ENCODE data around the gene LBHD1.
A peak's percentile ranks its signal among the peaks of the same experiment; 100 is the strongest.
"Not testable (repeated sequence)": the region's sequence is repeated elsewhere in the genome, so short reads cannot be mapped to it uniquely, and the experiment has no call there.

The LBHD1 gene

GRCh38 chr11:62665075-62665598, 6.9 kb downstream of the LBHD1 start, which contains the start of the genes C11orf98 and CSKMT:
Gene C11orf98 (minus strand): TSS chr11:62665210. CDS start chr11:62665169, 41 bp downstream.
Gene CSKMT (plus strand): TSS chr11:62665312. CDS start chr11:62665880, 568 bp downstream.
- H3K4me3 Mint-ChIP-seq = peak within 1 kb of the TSS; percentile 96 to 99 (median 99)
- TF ChIP-seq CTCF (IDR thresholded peaks at IDR 0.05; ENCODE audit: unreplicated experiment in 3 of 3) = no peak
- peaks cover 17% of the 10 kb centered on the region for H3K36me3 Mint-ChIP-seq (ENCODE audit: low read depth)
- peak within 1 kb of the TSS; percentile 96 to 99 (median 99) for H3K27ac Mint-ChIP-seq
- H3K27me3 Mint-ChIP-seq (ENCODE audit: low read depth) = no peaks in the 10 kb centered on the region
- H3K9me3 Mint-ChIP-seq = no peaks in the 10 kb centered on the region
- H3K4me1 Mint-ChIP-seq = peaks cover 18% of the 10 kb centered on the region

- H3K4me3 Mint-ChIP-seq = peak overlapping the region; percentile 96 to 99 (median 99)
- no peaks in the 10 kb centered on the region for H3K9me3 Mint-ChIP-seq
- peaks cover 16% of the 10 kb centered on the region for H3K4me1 Mint-ChIP-seq
- H3K27me3 Mint-ChIP-seq (ENCODE audit: low read depth) = no peaks in the 10 kb centered on the region
- peak overlapping the region; percentile 96 to 99 (median 99) for H3K27ac Mint-ChIP-seq
- H3K36me3 Mint-ChIP-seq (ENCODE audit: low read depth) = peaks cover 17% of the 10 kb centered on the region
- TF ChIP-seq CTCF (IDR thresholded peaks at IDR 0.05; ENCODE audit: unreplicated experiment in 3 of 3) = no peak
These were observed 7.5 kb downstream of the LBHD1 start for GRCh38 chr11:62664405-62665074.

GRCh38 chr11:62656796-62657429, 15.2 kb downstream of the LBHD1 start:
- Mint-ChIP-seq H3K27ac (peak overlapping the region; percentile 76 to 81 (median 78)), H3K4me1 (peaks cover 17% of the 10 kb centered on the region), H3K36me3 (ENCODE audit: low read depth) (no peaks in the 10 kb centered on the region), H3K27me3 (ENCODE audit: low read depth) (no peaks in the 10 kb centered on the region), H3K9me3 (no peaks in the 10 kb centered on the region), H3K4me3 (peak overlapping the region; percentile 13 to 65 (median 31))
- no peak for TF ChIP-seq CTCF (IDR thresholded peaks at IDR 0.05; ENCODE audit: unreplicated experiment in 3 of 3)

GRCh38 chr11:62654297-62654696, 17.8 kb downstream of the LBHD1 start:
- TF ChIP-seq CTCF (IDR thresholded peaks at IDR 0.05; ENCODE audit: unreplicated experiment in 3 of 3) = no peak
- peaks cover 17% of the 10 kb centered on the region for H3K4me1 Mint-ChIP-seq
- H3K36me3 Mint-ChIP-seq (ENCODE audit: low read depth) = peaks cover 4% of the 10 kb centered on the region
- H3K27me3 Mint-ChIP-seq (ENCODE audit: low read depth) = no peaks in the 10 kb centered on the region
- H3K27ac Mint-ChIP-seq = peak overlapping the region; percentile 58 to 78 (median 59)
- no peaks in the 10 kb centered on the region for H3K9me3 Mint-ChIP-seq
- H3K4me3 Mint-ChIP-seq = peak overlapping the region; percentile 54 to 69 (median 59)

- no peak for TF ChIP-seq CTCF (IDR thresholded peaks at IDR 0.05; ENCODE audit: unreplicated experiment in 3 of 3)
- peak overlapping the region; percentile 98 to 99 (median 98) for H3K27ac Mint-ChIP-seq
- H3K4me1 Mint-ChIP-seq = peaks cover 17% of the 10 kb centered on the region
- H3K27me3 Mint-ChIP-seq (ENCODE audit: low read depth) = no peaks in the 10 kb centered on the region
- no peaks in the 10 kb centered on the region for H3K9me3 Mint-ChIP-seq
- H3K36me3 Mint-ChIP-seq (ENCODE audit: low read depth) = peaks cover 4% of the 10 kb centered on the region
- H3K4me3 Mint-ChIP-seq = peak overlapping the region; percentile 93 to 94 (median 94)
These were observed 19.7 kb downstream of the LBHD1 start for GRCh38 chr11:62652161-62653006.

- H3K4me1 Mint-ChIP-seq = peaks cover 22% of the 10 kb centered on the region
- not testable (repeated sequence) for H3K9me3 Mint-ChIP-seq
These were observed 21.8 kb downstream of the LBHD1 start for GRCh38 chr11:62650283-62650682.

More at GRCh38 chr11:62650283-62650682, 21.8 kb downstream of the LBHD1 start:
- not testable (repeated sequence) for H3K36me3 Mint-ChIP-seq (ENCODE audit: low read depth); H3K4me3 Mint-ChIP-seq; H3K27me3 Mint-ChIP-seq (ENCODE audit: low read depth); H3K27ac Mint-ChIP-seq

Data from nephron (organoid).